ENCODE measurements around the gene TMEM80. TPM values are rescaled to one million over a fixed set of nuclear protein-coding genes. Genes with fewer than 3 reads are reported as not detected.

TMEM80 gene
- total and polyA plus RNA-seq, 9 of the 15 experiments (the other 6 are each of a cell fraction or from before 2014, with no cell fraction given), result 5.1 to 30.1 (median 12.4) TPM

GRCh38 chr11:747158-748006, 51.8 kb downstream of the TMEM80 start, which contains the start of gene TALDO1 (continued):
- TF ChIP-seq ZMIZ1 (IDR thresholded peaks at IDR 0.05; ENCODE audit: low read depth in 2 of 2, low read length in 2 of 2) (0 out of 4 replicates have a peak, but pooled peaks of 1 of the 2 experiments have one; percentile 49), PRPF4 (IDR thresholded peaks at IDR 0.05; ENCODE audit: insufficient read depth, low read depth, low read length, poor library complexity, severe bottlenecking) (peak; percentile 52), HMGN3 (IDR thresholded peaks at IDR 0.05; ENCODE audit: borderline replicate concordance, extremely low read depth, insufficient read length, low read depth, low read length) (peak; percentile 62), NFIX (CRISPR knock-in tag; IDR thresholded peaks at IDR 0.05; ENCODE audit: low read depth) (no peak), SOX6 (IDR thresholded peaks at IDR 0.05) (0 out of 2 replicates have a peak, but pooled peaks have one; percentile 21), TSC22D4 (tag; IDR thresholded peaks at IDR 0.05) (no peak), PHF8 (IDR thresholded peaks at IDR 0.05; ENCODE audit: borderline replicate concordance, low read length) (peak; percentile 72; the same call in 1 of the 2 replicates), CBFA2T2 (conservative IDR thresholded peaks at IDR 0.05) (no peak), PRDM10 (IDR thresholded peaks at IDR 0.05; ENCODE audit: partially characterized antibody) (no peak), ZBTB33 (CRISPR knock-in tag; IDR thresholded peaks at IDR 0.05) (peak; percentile 19; the same call in 1 of the 2 replicates), SRSF7 (optimal IDR thresholded peaks at IDR 0.05; ENCODE audit: low read depth, low read length) (peak; percentile 43), RFX7 (CRISPR knock-in tag; IDR thresholded peaks at IDR 0.05) (no peak), ZNF639 (CRISPR knock-in tag; conservative IDR thresholded peaks at IDR 0.05 in 1 of 2, IDR thresholded peaks at IDR 0.05 in 1 of 2) (peak in 1 of 2 experiments; percentile 55; a peak in 1 of 4 replicates), ZNF224 (CRISPR knock-in tag; IDR thresholded peaks at IDR 0.05) (no peak)
